ENCODE results near the gene RBM44. TPM values are rescaled to one million over a fixed set of nuclear protein-coding genes. Genes with fewer than 3 reads are reported as not detected.

The RBM44 gene
- total and polyA plus RNA-seq, 2 donors = 0.82 to 0.85 TPM

- Histone ChIP-seq H3K4me3 (ENCODE audit: low read length in 2 of 2) (no peak overlapping the region), H3K4me1 (ENCODE audit: control insufficient read depth in 2 of 2, insufficient read depth in 2 of 2, low read length in 2 of 2) (no peaks in the 10 kb centered on the region), H3K27me3 (ENCODE audit: control insufficient read depth in 2 of 2, insufficient read depth in 1 of 2, low read length in 1 of 2) (no peaks in the 10 kb centered on the region), H3K9me3 (ENCODE audit: control insufficient read depth in 2 of 2, insufficient read depth in 1 of 2, low read length in 1 of 2) (peaks cover 0 to 12% of the 10 kb centered on the region in 2 donors), H3K36me3 (ENCODE audit: control insufficient read depth in 2 of 2, insufficient read depth in 2 of 2, low read length in 1 of 2) (no peaks in the 10 kb centered on the region), H3K27ac (ENCODE audit: low read depth in 1 of 2, low read length in 1 of 2) (no peak overlapping the region)
- DNase-seq (ENCODE audit: low read depth in 6 of 9, low spot score in 9 of 9) = no peak
- 97% methylated on average over 34 of the region's 34 CpGs for WGBS
Measured at GRCh38 chr2:237799060-237799428, 465 bp downstream of the RBM44 start.

DNA sequence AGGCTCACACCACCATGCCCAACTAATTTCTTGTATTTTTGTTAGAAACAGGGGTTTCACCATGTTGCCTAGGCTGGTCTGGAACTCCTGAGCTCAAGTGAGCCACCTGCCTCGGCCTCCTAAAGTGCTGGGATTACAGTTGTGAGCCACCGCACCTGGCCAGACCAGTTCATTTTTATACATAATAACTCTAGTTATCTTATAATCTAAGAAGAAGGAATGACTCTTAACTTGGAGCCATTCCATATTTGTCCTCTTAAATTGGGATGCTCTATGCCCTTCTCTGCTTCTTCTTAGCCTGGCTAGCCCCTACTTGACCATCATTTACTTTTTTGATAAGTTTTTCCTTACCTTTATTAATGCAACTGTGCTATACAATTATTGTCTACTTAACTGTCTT, 2.9 kb downstream of the RBM44 start:
- no peaks in the 10 kb centered on the region for H3K36me3 ChIP-seq (ENCODE audit: control insufficient read depth in 2 of 2, insufficient read depth in 2 of 2, low read length in 1 of 2)
- no peak overlapping the region for H3K4me3 ChIP-seq (ENCODE audit: low read length in 2 of 2)
- 95% methylated on average over 2 of the region's 2 CpGs for WGBS
- H3K27ac ChIP-seq (ENCODE audit: low read depth in 1 of 2, low read length in 1 of 2) = no peak overlapping the region
- no peaks in the 10 kb centered on the region for H3K4me1 ChIP-seq (ENCODE audit: control insufficient read depth in 2 of 2, insufficient read depth in 2 of 2, low read length in 2 of 2)
- H3K9me3 ChIP-seq (ENCODE audit: control insufficient read depth in 2 of 2, insufficient read depth in 1 of 2, low read length in 1 of 2) = peaks cover 0 to 12% of the 10 kb centered on the region in 2 donors
- no peak for DNase-seq (ENCODE audit: low read depth in 6 of 9, low spot score in 9 of 9)
- H3K27me3 ChIP-seq (ENCODE audit: control insufficient read depth in 2 of 2, insufficient read depth in 1 of 2, low read length in 1 of 2) = no peaks in the 10 kb centered on the region

DNA sequence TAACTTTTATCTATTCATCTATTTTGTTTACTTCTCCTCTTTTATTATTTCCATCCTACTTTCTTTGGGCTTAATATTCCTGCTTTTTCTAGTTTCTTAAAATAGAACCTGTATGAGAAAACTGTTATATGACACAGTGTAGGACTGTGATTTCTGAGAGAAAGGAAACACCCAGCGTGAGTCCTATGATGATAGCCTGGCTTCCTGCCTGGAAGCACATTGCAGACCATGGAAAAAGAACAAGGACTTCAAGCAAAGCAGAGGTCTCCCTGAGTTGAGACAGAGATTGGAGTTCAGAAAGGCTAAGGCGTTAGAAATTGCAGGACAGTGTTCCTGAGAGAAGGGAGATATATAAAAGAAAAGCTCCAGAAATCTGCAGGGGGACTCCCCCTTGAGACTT, 7.8 kb downstream of the RBM44 start:
- no peak overlapping the region for H3K27ac ChIP-seq (ENCODE audit: low read depth in 1 of 2, low read length in 1 of 2)
- no peaks in the 10 kb centered on the region for H3K9me3 ChIP-seq (ENCODE audit: control insufficient read depth in 2 of 2, insufficient read depth in 1 of 2, low read length in 1 of 2)
- no peaks in the 10 kb centered on the region for H3K27me3 ChIP-seq (ENCODE audit: control insufficient read depth in 2 of 2, insufficient read depth in 1 of 2, low read length in 1 of 2)
- WGBS = 92% methylated on average over 2 of the region's 2 CpGs
- DNase-seq (ENCODE audit: low read depth in 6 of 9, low spot score in 9 of 9) = no peak
- H3K4me1 ChIP-seq (ENCODE audit: control insufficient read depth in 2 of 2, insufficient read depth in 2 of 2, low read length in 2 of 2) = no peaks in the 10 kb centered on the region
- no peak overlapping the region for H3K4me3 ChIP-seq (ENCODE audit: low read length in 2 of 2)
- H3K36me3 ChIP-seq (ENCODE audit: control insufficient read depth in 2 of 2, insufficient read depth in 2 of 2, low read length in 1 of 2) = no peaks in the 10 kb centered on the region

- H3K27ac ChIP-seq (ENCODE audit: low read depth in 1 of 2, low read length in 1 of 2) = no peak overlapping the region
- no peak overlapping the region for H3K4me3 ChIP-seq (ENCODE audit: low read length in 2 of 2)
- no peaks in the 10 kb centered on the region for H3K9me3 ChIP-seq (ENCODE audit: control insufficient read depth in 2 of 2, insufficient read depth in 1 of 2, low read length in 1 of 2)
- H3K4me1 ChIP-seq (ENCODE audit: control insufficient read depth in 2 of 2, insufficient read depth in 2 of 2, low read length in 2 of 2) = no peaks in the 10 kb centered on the region
- WGBS = 96% methylated on average over 1 of the region's 1 CpG
- no peaks in the 10 kb centered on the region for H3K36me3 ChIP-seq (ENCODE audit: control insufficient read depth in 2 of 2, insufficient read depth in 2 of 2, low read length in 1 of 2)
- no peak for DNase-seq (ENCODE audit: low read depth in 6 of 9, low spot score in 9 of 9)
- no peaks in the 10 kb centered on the region for H3K27me3 ChIP-seq (ENCODE audit: control insufficient read depth in 2 of 2, insufficient read depth in 1 of 2, low read length in 1 of 2)
Measured at GRCh38 chr2:237815637-237816036, 17.1 kb downstream of the RBM44 start.

GRCh38 chr2:237816531-237816930, 18.0 kb downstream of the RBM44 start:
- no peaks in the 10 kb centered on the region for H3K27me3 ChIP-seq (ENCODE audit: control insufficient read depth in 2 of 2, insufficient read depth in 1 of 2, low read length in 1 of 2)
- WGBS = 100% methylated on average over 1 of the region's 1 CpG
- no peaks in the 10 kb centered on the region for H3K9me3 ChIP-seq (ENCODE audit: control insufficient read depth in 2 of 2, insufficient read depth in 1 of 2, low read length in 1 of 2)
- H3K36me3 ChIP-seq (ENCODE audit: control insufficient read depth in 2 of 2, insufficient read depth in 2 of 2, low read length in 1 of 2) = no peaks in the 10 kb centered on the region
- DNase-seq (ENCODE audit: low read depth in 6 of 9, low spot score in 9 of 9) = no peak
- no peak overlapping the region for H3K27ac ChIP-seq (ENCODE audit: low read depth in 1 of 2, low read length in 1 of 2)
- no peak overlapping the region for H3K4me3 ChIP-seq (ENCODE audit: low read length in 2 of 2)
- no peaks in the 10 kb centered on the region for H3K4me1 ChIP-seq (ENCODE audit: control insufficient read depth in 2 of 2, insufficient read depth in 2 of 2, low read length in 2 of 2)

DNA sequence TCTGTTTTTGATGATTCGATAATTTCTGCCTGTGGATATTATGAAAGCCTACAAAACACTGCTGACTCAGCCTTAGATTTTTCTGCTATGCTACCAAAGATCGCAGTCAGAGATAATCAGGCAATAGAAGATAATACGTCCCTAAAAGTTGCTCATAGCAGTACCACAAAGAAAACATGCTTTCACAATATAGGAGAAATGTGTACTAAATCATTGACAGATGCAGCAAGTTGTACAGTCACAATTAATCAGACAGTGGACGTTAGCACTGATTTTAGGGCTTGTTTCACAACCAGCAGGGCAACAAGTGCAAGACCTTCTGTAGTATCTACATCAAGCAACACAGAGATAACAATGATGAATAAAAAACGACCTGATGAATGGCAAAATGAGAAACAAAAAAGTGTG, 19.5 kb downstream of the RBM44 start:
- WGBS = 78% methylated on average over 5 of the region's 5 CpGs
- Histone ChIP-seq H3K4me1 (ENCODE audit: control insufficient read depth in 2 of 2, insufficient read depth in 2 of 2, low read length in 2 of 2) (no peaks in the 10 kb centered on the region), H3K4me3 (ENCODE audit: low read length in 2 of 2) (no peak overlapping the region), H3K36me3 (ENCODE audit: control insufficient read depth in 2 of 2, insufficient read depth in 2 of 2, low read length in 1 of 2) (no peaks in the 10 kb centered on the region), H3K27me3 (ENCODE audit: control insufficient read depth in 2 of 2, insufficient read depth in 1 of 2, low read length in 1 of 2) (no peaks in the 10 kb centered on the region), H3K27ac (ENCODE audit: low read depth in 1 of 2, low read length in 1 of 2) (no peak overlapping the region), H3K9me3 (ENCODE audit: control insufficient read depth in 2 of 2, insufficient read depth in 1 of 2, low read length in 1 of 2) (no peaks in the 10 kb centered on the region)
- DNase-seq (ENCODE audit: low read depth in 6 of 9, low spot score in 9 of 9) = no peak

- WGBS = 94% methylated on average over 2 of the region's 2 CpGs
- Histone ChIP-seq H3K27ac (ENCODE audit: low read depth in 1 of 2, low read length in 1 of 2) (no peak overlapping the region), H3K9me3 (ENCODE audit: control insufficient read depth in 2 of 2, insufficient read depth in 1 of 2, low read length in 1 of 2) (no peaks in the 10 kb centered on the region), H3K36me3 (ENCODE audit: control insufficient read depth in 2 of 2, insufficient read depth in 2 of 2, low read length in 1 of 2) (no peaks in the 10 kb centered on the region), H3K27me3 (ENCODE audit: control insufficient read depth in 2 of 2, insufficient read depth in 1 of 2, low read length in 1 of 2) (no peaks in the 10 kb centered on the region), H3K4me1 (ENCODE audit: control insufficient read depth in 2 of 2, insufficient read depth in 2 of 2, low read length in 2 of 2) (no peaks in the 10 kb centered on the region), H3K4me3 (ENCODE audit: low read length in 2 of 2) (no peak overlapping the region)
- no peak for DNase-seq (ENCODE audit: low read depth in 6 of 9, low spot score in 9 of 9)
Measured at GRCh38 chr2:237819231-237819630, 20.7 kb downstream of the RBM44 start.

GRCh38 chr2:237820421-237820820, 21.8 kb downstream of the RBM44 start:
- Histone ChIP-seq H3K4me3 (ENCODE audit: low read length in 2 of 2) (no peak overlapping the region), H3K27ac (ENCODE audit: low read depth in 1 of 2, low read length in 1 of 2) (no peak overlapping the region), H3K36me3 (ENCODE audit: control insufficient read depth in 2 of 2, insufficient read depth in 2 of 2, low read length in 1 of 2) (no peaks in the 10 kb centered on the region), H3K27me3 (ENCODE audit: control insufficient read depth in 2 of 2, insufficient read depth in 1 of 2, low read length in 1 of 2) (no peaks in the 10 kb centered on the region), H3K9me3 (ENCODE audit: control insufficient read depth in 2 of 2, insufficient read depth in 1 of 2, low read length in 1 of 2) (no peaks in the 10 kb centered on the region), H3K4me1 (ENCODE audit: control insufficient read depth in 2 of 2, insufficient read depth in 2 of 2, low read length in 2 of 2) (no peaks in the 10 kb centered on the region)
- WGBS = 96% methylated on average over 2 of the region's 2 CpGs
- no peak for DNase-seq (ENCODE audit: low read depth in 6 of 9, low spot score in 9 of 9)

GRCh38 chr2:237823544-237823943, 25.0 kb downstream of the RBM44 start:
- no peak for DNase-seq (ENCODE audit: low read depth in 6 of 9, low spot score in 9 of 9)
- H3K27me3 ChIP-seq (ENCODE audit: control insufficient read depth in 2 of 2, insufficient read depth in 1 of 2, low read length in 1 of 2) = no peaks in the 10 kb centered on the region

DNA sequence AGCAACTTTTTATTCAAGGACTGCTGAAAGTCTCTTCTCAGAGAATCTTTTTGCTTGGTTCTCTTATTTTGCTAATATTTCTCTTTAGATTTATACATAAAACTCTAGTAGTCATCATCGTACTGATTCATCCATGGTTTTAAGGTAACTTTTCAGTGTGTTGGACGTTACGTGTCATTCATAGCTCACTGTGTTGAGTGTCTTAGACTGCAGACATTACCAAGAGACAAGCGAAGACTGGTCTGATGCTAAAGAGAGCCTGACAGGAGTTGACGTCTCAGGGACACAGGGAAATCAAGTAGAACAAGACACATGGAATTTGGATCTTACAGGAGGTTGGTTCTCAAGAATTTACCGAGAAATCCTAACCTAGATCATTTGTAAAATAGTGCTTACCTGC, 25.5 kb downstream of the RBM44 start:
- no peak overlapping the region for H3K27ac ChIP-seq (ENCODE audit: low read depth in 1 of 2, low read length in 1 of 2)
- no peaks in the 10 kb centered on the region for H3K4me1 ChIP-seq (ENCODE audit: control insufficient read depth in 2 of 2, insufficient read depth in 2 of 2, low read length in 2 of 2)
- WGBS = 95% methylated on average over 6 of the region's 6 CpGs
- DNase-seq (ENCODE audit: low read depth in 6 of 9, low spot score in 9 of 9) = no peak
- H3K9me3 ChIP-seq (ENCODE audit: control insufficient read depth in 2 of 2, insufficient read depth in 1 of 2, low read length in 1 of 2) = no peaks in the 10 kb centered on the region
- no peaks in the 10 kb centered on the region for H3K36me3 ChIP-seq (ENCODE audit: control insufficient read depth in 2 of 2, insufficient read depth in 2 of 2, low read length in 1 of 2)
- H3K4me3 ChIP-seq (ENCODE audit: low read length in 2 of 2) = no peak overlapping the region
- no peaks in the 10 kb centered on the region for H3K27me3 ChIP-seq (ENCODE audit: control insufficient read depth in 2 of 2, insufficient read depth in 1 of 2, low read length in 1 of 2)

More at GRCh38 chr2:237823544-237823943, 25.0 kb downstream of the RBM44 start:
- Histone ChIP-seq H3K4me3 (ENCODE audit: low read length in 2 of 2) (no peak overlapping the region), H3K27ac (ENCODE audit: low read depth in 1 of 2, low read length in 1 of 2) (no peak overlapping the region), H3K36me3 (ENCODE audit: control insufficient read depth in 2 of 2, insufficient read depth in 2 of 2, low read length in 1 of 2) (no peaks in the 10 kb centered on the region), H3K4me1 (ENCODE audit: control insufficient read depth in 2 of 2, insufficient read depth in 2 of 2, low read length in 2 of 2) (no peaks in the 10 kb centered on the region), H3K9me3 (ENCODE audit: control insufficient read depth in 2 of 2, insufficient read depth in 1 of 2, low read length in 1 of 2) (no peaks in the 10 kb centered on the region)
- 98% methylated on average over 2 of the region's 2 CpGs for WGBS
